ENCODE results near the gene SFXN5. TPM values are rescaled to one million over a fixed set of nuclear protein-coding genes. Genes with fewer than 3 reads are reported as not detected.
A peak's percentile ranks its signal among the peaks of the same experiment; 100 is the strongest.

The SFXN5 gene
- total RNA-seq, 1 experiment from 2014 or later, result 25.9 TPM

- Mint-ChIP-seq H3K27me3 (ENCODE audit: low read depth) (peaks cover 61% of the 10 kb centered on the region), H3K9me3 (no peaks in the 10 kb centered on the region), H3K4me3 (peak overlapping the region; percentile 84), H3K27ac (no peak overlapping the region), H3K36me3 (no peaks in the 10 kb centered on the region), H3K4me1 (peaks cover 43% of the 10 kb centered on the region)
- ATAC-seq (peak; percentile 32), DNase-seq (ENCODE audit: low spot score) (peak; percentile 84)
- ChIA-PET CTCF (interaction anchor here (0.7 to 7.4 kb wide), 13 partner anchors 9 to 261 kb away, joined by 3 to 165 read pairs (median 16); partner anchors contain the start of gene SPR), POLR2A (interaction anchor here (1.4 to 3.0 kb wide), 4 partner anchors 10 to 47 kb away, joined by 3 to 30 read pairs (median 10); no protein-coding TSS in a partner anchor)
- TF ChIP-seq ZBTB43 (CRISPR knock-in tag; IDR thresholded peaks at IDR 0.05), result 0 out of 2 replicates have a peak, but pooled peaks have one; percentile 15
- TF ChIP-seq USF2 (CRISPR knock-in tag; IDR thresholded peaks at IDR 0.05), result peak; percentile 19; the same call in 1 of the 2 replicates
- TF ChIP-seq NFYB (CRISPR knock-in tag; conservative IDR thresholded peaks at IDR 0.05; ENCODE audit: low read depth), result no peak
- no peak for TF ChIP-seq ZNF425 (CRISPR knock-in tag; conservative IDR thresholded peaks at IDR 0.05)
- no peak for TF ChIP-seq TCF7 (CRISPR knock-in tag; IDR thresholded peaks at IDR 0.05; ENCODE audit: low read depth)
- TF ChIP-seq MAX (CRISPR knock-in tag; IDR thresholded peaks at IDR 0.05), result peak; percentile 61; the same call in 1 of the 2 replicates
- no peak for TF ChIP-seq CREB1 (CRISPR knock-in tag; IDR thresholded peaks at IDR 0.05)
- TF ChIP-seq FOXP1 (CRISPR knock-in tag; IDR thresholded peaks at IDR 0.05; ENCODE audit: borderline replicate concordance), result peak; percentile 29; the same call in 1 of the 2 replicates
- TF ChIP-seq JAZF1 (CRISPR knock-in tag; IDR thresholded peaks at IDR 0.05), result no peak
- TF ChIP-seq GABPB1 (CRISPR knock-in tag; IDR thresholded peaks at IDR 0.05), result peak; percentile 50
- no peak for TF ChIP-seq ATF6 (CRISPR knock-in tag; IDR thresholded peaks at IDR 0.05)
- no peak for TF ChIP-seq CBFB (CRISPR knock-in tag; IDR thresholded peaks at IDR 0.05; ENCODE audit: low read depth)
- TF ChIP-seq GRHL2 (CRISPR knock-in tag; IDR thresholded peaks at IDR 0.05; ENCODE audit: insufficient replicate concordance, severe bottlenecking), result no peak
- no peak for TF ChIP-seq E2F5 (CRISPR knock-in tag; IDR thresholded peaks at IDR 0.05)
- TF ChIP-seq ZNF138 (CRISPR knock-in tag; conservative IDR thresholded peaks at IDR 0.05), result no peak
- peak; percentile 50; the same call in 1 of the 2 replicates for TF ChIP-seq USF1 (CRISPR knock-in tag; IDR thresholded peaks at IDR 0.05)
- no peak for TF ChIP-seq NFATC4 (CRISPR knock-in tag; IDR thresholded peaks at IDR 0.05)
- TF ChIP-seq SP1 (CRISPR knock-in tag; conservative IDR thresholded peaks at IDR 0.05), result peak; percentile 81
- no peak for TF ChIP-seq PREB (CRISPR knock-in tag; IDR thresholded peaks at IDR 0.05; ENCODE audit: borderline replicate concordance)
- TF ChIP-seq ZMAT4 (CRISPR knock-in tag; IDR thresholded peaks at IDR 0.05), result no peak
- no peak for TF ChIP-seq CTCF (IDR thresholded peaks at IDR 0.05)
- no peak for TF ChIP-seq ZNF219 (CRISPR knock-in tag; IDR thresholded peaks at IDR 0.05; ENCODE audit: borderline replicate concordance)
- TF ChIP-seq CDX4 (CRISPR knock-in tag; IDR thresholded peaks at IDR 0.05; ENCODE audit: borderline replicate concordance), result no peak
These were observed 155.4 kb downstream of the SFXN5 start for GRCh38 chr2:72915907-72916742.
